Motor neuron (in vitro differentiated cells): ENCODE data around the gene NKAIN4. TPM values are rescaled to one million over a fixed set of nuclear protein-coding genes. Genes with fewer than 3 reads are reported as not detected.
"Not testable (repeated sequence)": the region's sequence is repeated elsewhere in the genome, so short reads cannot be mapped to it uniquely, and the experiment has no call there.

Experiments
- ATAC-seq, 8 experiments: fragments of 200-7000 bp; cut with Tn5 transposase; replicated peaks in 6 of 8; 2 replicates each; pipeline ENCODE4 v1.8.0; 2021; ENCODE audit warnings: mild to moderate bottlenecking in 8 of 8, moderate library complexity in 8 of 8
- H3K27ac ChIP-seq, 2 donors: fragments of 250-450 bp; sonication (Bioruptor Pico); 2 replicates each; pipeline ENCODE4 v1.9.0; 2021; ENCODE audit warnings: antibody characterized with exemption in 2 of 2, mild to moderate bottlenecking in 2 of 2, moderate library complexity in 1 of 2
- H3K4me1 ChIP-seq, 2 donors: fragments of 250-450 bp; sonication (Bioruptor Pico); replicated peaks in 1 of 2; 2 replicates each; pipeline ENCODE4 v1.6.1; 2021; ENCODE audit warnings: antibody characterized with exemption in 2 of 2, mild to moderate bottlenecking in 2 of 2, moderate library complexity in 1 of 2
- H3K4me3 ChIP-seq, 5 donors: fragments of 250-450 bp; sonication (Bioruptor Pico); 2 replicates each; pipeline ENCODE4 v1.9.0; 2021; ENCODE audit warnings: antibody characterized with exemption in 5 of 5, mild to moderate bottlenecking in 5 of 5, moderate library complexity in 4 of 5
- WGBS, 10 experiments: fragments of 450-650 bp; shearing (Covaris generic); methylation state at CpG; one replicate each; pipeline ENCODE4 v1.0.0; 2022; 5-methylcytosine and 5-hydroxymethylcytosine counted together
- in situ Hi-C, 9 experiments: fragments of 400-800 bp; cut with MboI; loops; one replicate each; pipeline ENCODE4 v1.15.0; 2021; ENCODE audit warnings: low sequenced_read_pairs in 9 of 9, low pct_unique_long_range_greater_than_20kb in 2 of 9; ENCODE audit not compliant: unreplicated experiment in 9 of 9
- total RNA-seq, 8 experiments: library from RNA; unstranded; fragments of 300-600 nt; gene quantifications; 2 replicates each; pipeline versions ENCODE4 v1.2.3 to v1.2.4, GENCODE V29; 2022

NKAIN4 gene
- total RNA-seq, 8 experiments from 2014 or later = 0.31 to 102 (median 18.5) TPM

DNA sequence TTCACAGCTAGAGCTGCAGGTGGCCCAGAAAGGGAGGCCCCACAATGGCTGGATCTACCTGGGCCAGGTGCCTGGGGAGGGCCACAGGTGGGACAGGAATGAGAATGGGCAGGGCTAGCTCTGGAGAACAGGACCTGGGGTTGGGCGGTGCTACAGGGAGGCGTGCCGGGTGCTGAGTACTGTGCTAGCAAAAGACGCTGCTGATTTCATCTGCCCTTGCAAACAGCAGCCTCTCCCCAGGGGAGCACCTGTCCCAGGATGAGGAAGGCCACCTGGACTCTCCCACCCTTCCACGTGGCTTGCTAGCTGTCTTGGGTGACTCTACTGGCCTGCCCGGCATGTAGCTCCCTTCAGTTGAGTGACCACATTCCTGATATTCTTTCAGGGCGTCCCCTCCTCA, 31.7 kb downstream of the NKAIN4 start:
- H3K4me1 ChIP-seq = peaks cover 19% of the 10 kb centered on the region in 2 donors
- no peak overlapping the region for H3K4me3 ChIP-seq
- H3K27ac ChIP-seq = no peak overlapping the region
- WGBS, 10 experiments = 0 to 69% (median 8%) methylated on average over 1 to 4 of the region's 7 CpGs; no CpG with 5 or more reads in 6 of the 10 experiments
- in situ Hi-C loops = no loop called here
- ATAC-seq = no peak

DNA sequence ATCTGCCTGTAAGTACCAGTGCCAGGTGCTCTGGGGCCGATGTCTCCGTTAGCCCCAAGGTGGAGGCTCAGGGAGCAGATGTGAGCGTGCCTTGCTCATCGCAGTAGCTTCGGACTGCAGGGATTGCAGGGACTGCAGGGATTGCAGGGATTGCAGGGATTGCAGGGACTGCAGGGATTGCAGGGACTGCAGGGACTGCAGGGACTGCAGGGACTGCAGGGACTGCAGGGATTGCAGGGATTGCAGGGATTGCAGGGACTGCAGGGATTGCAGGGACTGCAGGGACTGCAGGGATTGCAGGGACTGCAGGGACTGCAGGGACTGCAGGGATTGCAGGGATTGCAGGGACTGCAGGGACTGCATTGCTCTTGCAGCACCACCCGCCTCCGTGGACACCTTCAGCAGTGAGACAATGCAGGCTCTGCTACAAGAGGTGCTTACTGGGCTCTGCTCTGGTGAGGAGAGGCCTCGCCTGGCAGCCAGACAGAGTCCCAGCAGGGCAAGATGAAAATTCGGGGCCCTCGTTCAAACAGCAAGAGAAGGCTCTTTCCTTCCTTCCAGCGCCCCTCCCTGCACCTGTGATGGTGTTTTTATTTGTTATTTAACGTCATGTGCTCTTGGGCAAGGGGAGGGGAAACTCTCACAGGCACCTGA, 32.7 kb downstream of the NKAIN4 start:
- peaks cover 26 to 27% of the 10 kb centered on the region in 2 donors for H3K4me1 ChIP-seq
- in situ Hi-C loops, H3K4me3 ChIP-seq, H3K27ac ChIP-seq, ATAC-seq: not testable (repeated sequence)
- 0 to 62% methylated on average over 1 to 5 of the region's 12 CpGs; no CpG with 5 or more reads in 8 of the 10 experiments for WGBS, 10 experiments

DNA sequence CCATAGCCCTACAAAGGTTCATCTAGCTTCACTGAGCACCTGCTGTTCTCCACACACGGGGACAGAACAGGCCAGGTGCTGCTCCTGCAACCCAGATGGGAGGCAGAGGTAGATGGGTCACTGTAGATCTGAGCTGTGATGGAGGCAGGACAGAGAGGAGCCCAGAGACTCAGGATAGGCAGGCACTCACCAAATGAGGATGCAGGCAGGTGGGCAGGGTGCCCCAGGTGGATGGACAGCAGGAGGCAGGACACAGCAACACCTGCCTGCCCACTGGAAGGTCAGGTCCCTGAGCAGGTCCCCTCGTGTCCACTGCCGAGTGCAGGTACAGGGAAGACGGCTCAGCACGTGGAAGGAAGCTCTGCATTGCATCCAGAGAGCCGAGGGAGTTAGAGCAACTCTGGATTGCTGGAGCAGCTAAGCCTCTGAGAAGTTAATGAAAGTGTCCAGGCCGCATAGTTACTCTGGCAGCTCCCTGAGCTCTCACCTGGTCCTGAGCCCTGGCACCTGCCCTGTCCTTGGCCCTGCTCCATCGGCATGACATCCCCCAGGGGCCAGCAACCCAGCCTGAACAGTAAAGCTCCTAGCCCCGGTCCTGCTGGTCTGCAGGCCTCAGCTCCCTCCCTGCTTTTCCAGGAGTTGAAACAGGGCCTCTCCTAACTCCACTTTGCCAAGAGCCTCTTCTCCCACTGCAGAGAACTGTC, 33.4 kb downstream of the NKAIN4 start:
- ATAC-seq = no peak
- no peak overlapping the region for H3K27ac ChIP-seq
- in situ Hi-C loops = no loop called here
- WGBS, 10 experiments = 14 to 40% (median 32%) methylated on average over 1 to 5 of the region's 9 CpGs; no CpG with 5 or more reads in 6 of the 10 experiments
- H3K4me3 ChIP-seq = no peak overlapping the region
- peaks cover 26 to 29% of the 10 kb centered on the region in 2 donors for H3K4me1 ChIP-seq

DNA sequence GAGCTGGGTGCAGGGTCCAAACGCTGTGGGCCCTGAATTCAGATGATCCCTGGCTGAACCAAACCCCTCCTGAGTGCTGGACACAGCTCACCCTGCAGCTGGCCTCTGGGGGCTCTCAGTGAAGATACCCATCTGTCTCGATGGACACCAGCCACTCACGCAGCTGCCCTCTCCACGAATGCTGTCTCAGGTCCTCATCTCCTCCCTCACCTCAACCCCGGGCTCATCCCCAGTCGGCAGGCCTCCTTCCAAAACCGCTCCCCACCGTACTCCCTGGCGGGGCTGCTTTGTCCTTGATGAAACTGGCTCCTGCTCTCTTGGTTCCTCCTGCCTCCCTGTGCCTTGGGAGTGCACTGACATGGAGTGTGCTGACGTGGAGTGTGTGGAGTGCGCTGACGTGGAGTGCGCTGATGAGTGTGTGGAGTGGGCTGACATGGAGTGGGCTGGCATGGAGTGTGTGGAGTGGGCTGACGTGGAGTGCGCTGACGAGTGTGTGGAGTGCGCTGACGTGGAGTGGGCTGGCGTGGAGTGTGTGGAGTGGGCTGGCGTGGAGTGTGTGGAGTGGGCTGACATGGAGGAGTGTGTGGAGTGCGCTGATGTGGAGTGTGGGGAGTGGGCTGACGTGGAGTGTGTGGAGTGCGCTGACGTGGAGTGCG, 34.3 kb downstream of the NKAIN4 start:
- Histone ChIP-seq H3K27ac (no peak overlapping the region), H3K4me1 (peaks cover 24 to 26% of the 10 kb centered on the region in 2 donors), H3K4me3 (no peak overlapping the region)
- ATAC-seq = no peak
- 40 to 100% (median 63%) methylated on average over 1 to 5 of the region's 25 CpGs; no CpG with 5 or more reads in 6 of the 10 experiments for WGBS, 10 experiments
- in situ Hi-C loops = no loop called here

DNA sequence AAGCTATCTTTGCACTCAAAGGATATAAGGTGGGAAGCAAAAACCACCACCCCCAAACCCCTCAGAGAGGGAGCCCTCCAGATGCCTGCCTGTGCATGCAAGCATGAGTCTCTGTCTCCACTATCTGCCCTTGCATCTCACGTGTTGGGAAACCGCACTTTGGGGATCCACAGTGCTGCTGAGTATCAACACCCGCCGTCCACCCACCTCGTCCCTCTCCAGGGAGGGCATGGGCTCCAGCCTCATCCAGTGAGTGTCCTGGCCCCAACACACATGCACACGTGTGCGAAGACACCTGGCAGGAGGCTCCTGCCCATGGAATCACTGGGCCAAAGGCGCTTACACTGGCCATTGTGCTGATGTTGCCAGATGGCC, 34.8 kb downstream of the NKAIN4 start:
- H3K4me1 ChIP-seq = peaks cover 24 to 26% of the 10 kb centered on the region in 2 donors
- no peak overlapping the region for H3K4me3 ChIP-seq
- no peak for ATAC-seq
- WGBS, 10 experiments = 52 to 100% (median 60%) methylated on average over 1 to 6 of the region's 8 CpGs; no CpG with 5 or more reads in 7 of the 10 experiments
- in situ Hi-C loops = no loop called here
- H3K27ac ChIP-seq = no peak overlapping the region

DNA sequence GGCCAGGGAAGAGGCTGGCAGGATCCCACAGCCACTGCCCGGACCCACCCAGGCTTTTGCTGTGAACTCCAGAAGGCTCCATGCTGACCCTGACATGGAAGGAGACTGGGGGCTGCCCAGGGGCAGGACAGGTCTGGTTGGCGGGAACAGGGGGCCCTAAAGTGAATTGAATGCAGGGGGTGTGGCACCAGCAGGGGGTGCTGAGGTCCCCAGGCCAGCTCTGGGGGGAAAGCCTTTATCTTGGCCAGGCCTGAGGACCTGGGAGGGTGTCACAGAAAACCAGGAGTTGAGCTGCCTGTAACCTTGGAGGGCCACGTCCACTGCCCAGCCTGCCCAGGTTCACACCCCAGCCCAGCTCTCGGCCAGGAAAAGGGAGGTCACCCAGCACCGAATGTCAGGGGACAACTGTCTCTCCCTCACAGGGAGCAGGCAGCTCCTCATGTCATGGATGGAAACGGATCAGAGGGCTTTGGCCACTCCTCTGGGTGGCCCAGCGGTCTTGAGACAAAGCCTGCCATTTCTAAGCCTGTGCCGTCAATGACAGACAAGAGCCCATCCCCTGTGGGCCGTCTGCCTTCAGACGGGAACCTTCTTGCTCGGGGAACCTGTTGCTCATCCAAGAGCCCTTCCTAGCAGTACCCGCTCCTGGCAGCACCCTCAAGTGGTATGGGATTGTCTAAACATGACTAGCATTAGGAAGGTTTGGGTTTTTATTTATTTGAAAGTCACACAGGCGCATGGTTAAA, 35.4 kb downstream of the NKAIN4 start:
- H3K4me3 ChIP-seq = no peak overlapping the region
- peaks cover 21 to 22% of the 10 kb centered on the region in 2 donors for H3K4me1 ChIP-seq
- 0 to 100% (median 58%) methylated on average over 1 to 4 of the region's 13 CpGs; no CpG with 5 or more reads in 4 of the 10 experiments for WGBS, 10 experiments
- H3K27ac ChIP-seq = no peak overlapping the region
- no peak for ATAC-seq
- in situ Hi-C loops = no loop called here

DNA sequence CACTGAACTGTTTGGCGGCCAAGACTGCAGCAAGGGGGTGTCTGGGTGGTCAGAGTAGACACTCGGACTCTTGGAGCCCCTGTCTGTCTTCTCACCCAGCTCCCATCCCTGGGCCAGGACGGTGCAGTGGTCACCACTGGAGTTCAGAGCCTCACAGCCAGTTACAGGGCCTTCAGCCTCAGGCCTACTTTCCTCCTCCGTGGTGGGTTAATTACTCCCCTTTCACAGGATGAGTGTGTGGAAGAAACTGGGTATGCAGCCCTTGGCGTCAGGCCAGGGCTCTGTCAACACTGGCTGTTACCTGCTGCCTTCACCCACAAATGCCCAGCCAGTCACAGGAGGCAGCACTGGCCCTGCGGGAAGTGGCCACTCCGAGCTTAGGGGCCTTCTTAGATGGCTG, 36.6 kb downstream of the NKAIN4 start:
- 37 to 100% (median 56%) methylated on average over 1 to 4 of the region's 7 CpGs; no CpG with 5 or more reads in 6 of the 10 experiments for WGBS, 10 experiments
- Histone ChIP-seq H3K27ac (no peak overlapping the region), H3K4me3 (no peak overlapping the region), H3K4me1 (peaks cover 16 to 17% of the 10 kb centered on the region in 2 donors)
- ATAC-seq = no peak
- in situ Hi-C loops = no loop called here

DNA sequence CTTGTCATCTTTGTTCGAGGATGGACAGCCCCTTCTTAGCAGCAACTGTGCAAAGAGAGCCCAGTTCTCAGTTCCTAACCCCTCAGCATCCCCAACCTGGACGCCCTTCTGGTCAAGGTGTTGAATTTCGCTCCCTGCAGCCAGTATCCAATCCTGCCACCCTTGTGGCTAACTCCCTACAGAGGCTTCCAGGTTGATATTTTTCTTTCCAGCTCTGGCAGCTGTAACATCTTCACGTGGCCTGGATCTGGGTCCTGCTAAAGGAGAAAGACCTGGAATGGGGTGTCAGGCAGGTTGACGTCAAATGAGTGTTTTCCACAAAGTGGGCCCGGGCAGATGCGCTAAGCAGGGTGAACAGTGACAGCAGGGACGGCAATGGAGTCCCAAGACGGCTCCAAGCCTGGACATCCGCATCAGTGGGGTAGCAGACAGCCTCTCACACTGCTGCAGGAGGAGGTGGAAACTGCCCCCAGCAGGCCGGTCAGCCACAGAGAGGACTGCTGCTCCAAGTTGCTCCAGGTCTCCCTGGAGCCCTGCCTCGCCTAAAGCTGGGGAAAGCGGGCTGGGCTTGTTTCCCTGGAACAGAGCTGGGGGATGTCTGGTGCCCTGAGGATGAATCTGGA, 37.3 kb downstream of the NKAIN4 start:
- no peak for ATAC-seq
- Histone ChIP-seq H3K27ac (peak overlapping the region; percentile 77 to 92), H3K4me1 (peaks cover 16 to 17% of the 10 kb centered on the region in 2 donors), H3K4me3 (peak overlapping the region; percentile 71 to 93 (median 73))
- 49 to 93% (median 71%) methylated on average over 2 to 6 of the region's 13 CpGs; no CpG with 5 or more reads in 2 of the 10 experiments for WGBS, 10 experiments
- in situ Hi-C loops = no loop called here

DNA sequence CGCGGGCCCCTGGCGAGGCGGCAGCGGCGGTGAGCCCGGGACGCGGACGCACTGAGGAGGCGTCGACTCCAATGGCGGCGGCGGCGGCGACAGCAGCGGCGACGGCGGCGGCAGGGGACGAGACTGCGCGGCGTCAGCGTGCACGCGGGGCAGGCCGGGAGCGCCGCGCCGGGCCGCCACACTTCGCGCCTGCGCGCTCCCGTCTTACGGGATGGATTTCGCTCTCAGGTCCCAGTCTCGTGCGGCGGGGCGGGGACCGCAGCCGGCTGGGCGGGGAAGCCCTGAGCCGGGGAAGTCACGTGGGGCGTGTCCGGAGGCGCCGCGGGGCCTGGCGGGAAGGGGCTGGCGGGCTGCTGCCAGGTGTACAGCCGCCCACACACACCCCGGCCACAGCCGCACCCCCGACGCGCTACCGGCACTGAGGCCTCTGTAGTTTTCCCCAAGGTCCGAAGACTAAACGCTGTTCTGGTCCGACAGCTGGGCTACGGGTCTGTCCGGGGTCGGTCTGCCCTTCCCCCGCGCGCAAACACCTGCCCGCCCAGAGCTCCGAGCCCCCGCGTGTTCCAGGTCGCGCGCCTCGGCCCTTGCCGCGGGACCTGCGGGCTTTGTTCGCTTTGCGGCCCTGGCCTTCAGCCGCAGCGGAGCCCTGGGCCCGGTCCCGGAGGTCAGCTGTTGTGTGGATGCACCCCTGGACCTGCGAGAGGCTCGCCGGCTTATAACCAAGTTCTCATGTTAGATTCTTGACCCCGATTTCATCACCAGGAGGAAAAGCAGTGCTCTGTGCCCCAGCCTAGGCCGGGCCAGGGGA, 38.0 kb downstream of the NKAIN4 start, which contains the start of gene YTHDF1:
Gene YTHDF1, minus strand, starts transcription at position 91 of the 808 bp plus-strand sequence. CDS start 239 bp downstream, outside the sequence.
- peak within 1 kb of the TSS; percentile 71 to 93 (median 73) for H3K4me3 ChIP-seq
- H3K27ac ChIP-seq = peak within 1 kb of the TSS; percentile 79 to 95
- in situ Hi-C loops = no loop called here
- ATAC-seq = peak; percentile 83 to 94 (median 92)
- H3K4me1 ChIP-seq = peaks cover 16 to 17% of the 10 kb centered on the region in 2 donors
- WGBS, 10 experiments = 0 to 50% (median 0%) methylated on average over 1 to 10 of the region's 96 CpGs; no CpG with 5 or more reads in 3 of the 10 experiments

DNA sequence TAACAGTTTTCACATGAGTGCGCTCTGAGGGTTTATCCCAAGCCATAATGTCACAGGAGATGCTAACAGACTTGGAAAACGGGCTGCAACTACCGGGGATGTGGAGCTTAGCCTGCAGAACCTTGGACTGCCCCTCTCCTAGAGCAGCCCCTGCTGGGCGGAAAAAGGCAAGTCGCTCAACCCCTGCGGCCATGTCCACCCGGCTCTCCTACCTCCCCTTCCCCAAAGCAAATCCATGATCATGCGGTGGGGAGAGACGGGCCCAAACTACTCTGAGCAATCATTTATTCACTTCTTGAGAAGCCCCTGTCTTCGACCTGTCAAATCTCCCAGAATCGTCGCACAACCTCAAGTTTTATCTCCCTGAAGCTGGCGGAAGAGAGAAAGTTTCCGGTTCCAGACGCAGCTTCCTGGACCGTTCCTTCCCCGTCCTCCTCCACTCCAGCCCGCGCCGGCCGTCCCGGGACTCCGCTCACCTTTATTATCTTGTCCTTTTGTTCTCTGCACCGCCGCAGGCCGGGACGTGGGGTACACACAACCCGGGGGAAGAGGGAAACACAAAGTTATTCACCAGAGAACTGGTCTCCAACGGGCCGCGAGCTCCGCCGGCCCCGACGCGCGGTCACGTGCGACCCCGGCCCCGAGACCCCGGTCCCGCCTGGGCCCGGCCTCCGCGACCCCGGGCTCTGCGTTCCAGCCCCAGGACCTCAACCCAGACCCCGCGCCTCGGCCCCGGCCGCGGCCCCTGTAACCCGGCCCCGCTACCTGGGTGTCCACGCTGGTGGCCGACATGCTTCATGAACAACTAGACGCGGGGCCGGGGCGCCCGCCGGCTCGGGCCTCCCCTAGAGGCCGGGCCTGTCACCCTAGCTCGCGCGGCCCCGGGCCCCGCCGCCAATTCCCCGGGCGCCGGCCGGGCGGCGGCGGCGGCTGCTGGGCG, 38.9 kb downstream of the NKAIN4 start:
- in situ Hi-C loops = no loop called here
- WGBS, 10 experiments = 0 to 11% (median 2%) methylated on average over 1 to 30 of the region's 81 CpGs
- peak overlapping the region; percentile 79 to 95 for H3K27ac ChIP-seq
- H3K4me1 ChIP-seq = peaks cover 16 to 17% of the 10 kb centered on the region in 2 donors
- ATAC-seq = peak in 3 of 8 experiments; percentile 39 to 42 (median 40)
- H3K4me3 ChIP-seq = peak overlapping the region; percentile 71 to 93 (median 73)

DNA sequence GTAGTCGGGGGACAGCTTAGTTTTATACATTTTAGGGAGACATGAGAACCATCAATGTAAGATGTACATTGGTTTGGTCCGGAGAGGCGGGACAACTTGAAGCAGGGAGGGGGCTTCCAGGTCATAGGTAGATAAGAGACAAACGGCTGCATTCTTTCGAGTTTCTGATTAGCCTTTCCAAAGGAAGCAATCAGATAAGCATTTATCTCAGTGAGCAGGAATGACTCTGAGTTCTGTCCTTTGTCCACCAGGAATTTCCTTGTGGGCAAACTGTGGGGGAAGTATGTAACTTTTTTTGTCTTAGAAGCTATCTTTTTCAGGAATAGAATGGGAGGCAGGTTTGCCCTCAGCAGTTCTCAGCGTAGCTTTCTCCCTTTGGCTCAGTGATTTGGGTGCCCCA, 39.7 kb downstream of the NKAIN4 start:
- in situ Hi-C loops = no loop called here
- ATAC-seq = no peak
- Histone ChIP-seq H3K4me1 (peaks cover 16 to 17% of the 10 kb centered on the region in 2 donors), H3K4me3 (peak overlapping the region in 3 of 5 donors; percentile 71 to 93 (median 73)), H3K27ac (no peak overlapping the region)
- 71 to 100% (median 85%) methylated on average over 1 to 6 of the region's 6 CpGs; no CpG with 5 or more reads in 2 of the 10 experiments for WGBS, 10 experiments
